ENCODE data around the gene AHNAK.

DNA sequence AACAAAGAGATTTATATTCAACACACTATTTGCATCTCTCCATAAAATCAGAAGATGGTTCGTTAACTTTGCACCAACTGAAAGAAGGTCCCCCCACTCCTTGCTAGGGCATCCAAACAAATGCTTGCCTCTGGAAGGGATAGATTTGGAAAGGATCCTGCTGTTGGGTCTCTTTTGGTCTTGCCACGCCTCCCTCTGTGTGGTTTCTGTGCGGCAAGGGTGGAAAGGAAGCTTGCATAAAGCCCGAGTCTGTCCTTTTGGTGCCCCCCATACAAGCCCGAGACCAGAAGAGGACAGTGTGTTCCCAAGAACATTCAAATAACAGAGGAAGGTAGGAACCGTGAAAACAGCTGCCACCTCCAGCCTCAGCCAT, 112.7 kb downstream of the AHNAK start:
- TF ChIP-seq POLR2AphosphoS5 (IDR thresholded peaks at IDR 0.05; ENCODE audit: low read depth, low read length) (no peak), TAF1 (IDR thresholded peaks at IDR 0.05; ENCODE audit: borderline replicate concordance, insufficient read depth, low read length) (no peak), SIN3A (IDR thresholded peaks at IDR 0.05; ENCODE audit: borderline replicate concordance, insufficient read depth, low read length) (no peak)
- TF ChIP-seq, protein P1, sequence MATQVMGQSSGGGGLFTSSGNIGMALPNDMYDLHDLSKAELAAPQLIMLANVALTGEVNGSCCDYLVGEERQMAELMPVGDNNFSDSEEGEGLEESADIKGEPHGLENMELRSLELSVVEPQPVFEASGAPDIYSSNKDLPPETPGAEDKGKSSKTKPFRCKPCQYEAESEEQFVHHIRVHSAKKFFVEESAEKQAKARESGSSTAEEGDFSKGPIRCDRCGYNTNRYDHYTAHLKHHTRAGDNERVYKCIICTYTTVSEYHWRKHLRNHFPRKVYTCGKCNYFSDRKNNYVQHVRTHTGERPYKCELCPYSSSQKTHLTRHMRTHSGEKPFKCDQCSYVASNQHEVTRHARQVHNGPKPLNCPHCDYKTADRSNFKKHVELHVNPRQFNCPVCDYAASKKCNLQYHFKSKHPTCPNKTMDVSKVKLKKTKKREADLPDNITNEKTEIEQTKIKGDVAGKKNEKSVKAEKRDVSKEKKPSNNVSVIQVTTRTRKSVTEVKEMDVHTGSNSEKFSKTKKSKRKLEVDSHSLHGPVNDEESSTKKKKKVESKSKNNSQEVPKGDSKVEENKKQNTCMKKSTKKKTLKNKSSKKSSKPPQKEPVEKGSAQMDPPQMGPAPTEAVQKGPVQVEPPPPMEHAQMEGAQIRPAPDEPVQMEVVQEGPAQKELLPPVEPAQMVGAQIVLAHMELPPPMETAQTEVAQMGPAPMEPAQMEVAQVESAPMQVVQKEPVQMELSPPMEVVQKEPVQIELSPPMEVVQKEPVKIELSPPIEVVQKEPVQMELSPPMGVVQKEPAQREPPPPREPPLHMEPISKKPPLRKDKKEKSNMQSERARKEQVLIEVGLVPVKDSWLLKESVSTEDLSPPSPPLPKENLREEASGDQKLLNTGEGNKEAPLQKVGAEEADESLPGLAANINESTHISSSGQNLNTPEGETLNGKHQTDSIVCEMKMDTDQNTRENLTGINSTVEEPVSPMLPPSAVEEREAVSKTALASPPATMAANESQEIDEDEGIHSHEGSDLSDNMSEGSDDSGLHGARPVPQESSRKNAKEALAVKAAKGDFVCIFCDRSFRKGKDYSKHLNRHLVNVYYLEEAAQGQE (IDR thresholded peaks at IDR 0.05; ENCODE audit: insufficient read depth in 1 of 2, low read depth in 2 of 2, low read length in 2 of 2) = no peak
